Ureter (tissue), 1 donor: ENCODE results near the gene HNRNPC. TPM values are rescaled to one million over a fixed set of nuclear protein-coding genes. Genes with fewer than 3 reads are reported as not detected.
"Not testable (repeated sequence)": the region's sequence is repeated elsewhere in the genome, so short reads cannot be mapped to it uniquely, and the experiment has no call there.

ENCODE experiments used
- DNase-seq: peaks from one replicate; pipeline ENCODE4 v3.0.0-alpha.2; 2020; ENCODE audit warnings: low spot score
- total RNA-seq: library from RNA; stranded (reverse); gene quantifications from one replicate; pipeline ENCODE4 v1.2.4, GENCODE V29; 2023
- donor health status: DM: yes; HTN: yes; CAD: no.

The HNRNPC gene
- total RNA-seq, 1 donor from 2014 or later: 591 TPM

GRCh38 chr14:21244544-21244943 lies 24.7 kb downstream of the HNRNPC start:
- DNase-seq: no peak

GRCh38 chr14:21241218-21241819 lies 27.9 kb downstream of the HNRNPC start:
- DNase-seq: no peak

- DNase-seq: no peak
These were observed 28.8 kb downstream of the HNRNPC start for GRCh38 chr14:21240417-21240816.

GRCh38 chr14:21238823-21239518 lies 30.3 kb downstream of the HNRNPC start:
- DNase-seq: no peak

- DNase-seq: no peak
These were observed 32.1 kb downstream of the HNRNPC start for GRCh38 chr14:21236948-21237797.

GRCh38 chr14:21234112-21234511 lies 35.1 kb downstream of the HNRNPC start:
- DNase-seq: no peak

GRCh38 chr14:21233457-21234076 lies 35.7 kb downstream of the HNRNPC start:
- no peak for DNase-seq

GRCh38 chr14:21231020-21231652 lies 38.1 kb downstream of the HNRNPC start:
- no peak for DNase-seq

- DNase-seq: no peak
These were observed 39.4 kb downstream of the HNRNPC start for GRCh38 chr14:21229821-21230220.

GRCh38 chr14:21227981-21228380 lies 41.3 kb downstream of the HNRNPC start:
- DNase-seq: no peak

GRCh38 chr14:21227150-21227549 lies 42.1 kb downstream of the HNRNPC start:
- DNase-seq: no peak

GRCh38 chr14:21226467-21226866 lies 42.8 kb downstream of the HNRNPC start:
- no peak for DNase-seq

- DNase-seq: not testable (repeated sequence)
These were observed 44.1 kb downstream of the HNRNPC start for GRCh38 chr14:21225164-21225563.

GRCh38 chr14:21220874-21221477 lies 48.3 kb downstream of the HNRNPC start:
- DNase-seq: no peak

- no peak for DNase-seq
These were observed 49.6 kb downstream of the HNRNPC start for GRCh38 chr14:21219561-21220111.

- DNase-seq: no peak
These were observed 50.1 kb downstream of the HNRNPC start for GRCh38 chr14:21219120-21219519.

- DNase-seq: no peak
These were observed 53.4 kb downstream of the HNRNPC start for GRCh38 chr14:21215879-21216251.

GRCh38 chr14:21215130-21215878 lies 53.9 kb downstream of the HNRNPC start:
- DNase-seq: no peak

- no peak for DNase-seq
These were observed 55.6 kb downstream of the HNRNPC start for GRCh38 chr14:21213652-21214051.

GRCh38 chr14:21212824-21213223 lies 56.4 kb downstream of the HNRNPC start:
- DNase-seq: not testable (repeated sequence)
